GM21390 (cell line): ENCODE measurements around the gene THOP1.

Experiments
- ATAC-seq: cut with Tn5 transposase; IDR thresholded peaks from one replicate; pipeline ENCODE4 v1.9.1; 2021; ENCODE audit not compliant: unreplicated experiment

The THOP1 gene

DNA sequence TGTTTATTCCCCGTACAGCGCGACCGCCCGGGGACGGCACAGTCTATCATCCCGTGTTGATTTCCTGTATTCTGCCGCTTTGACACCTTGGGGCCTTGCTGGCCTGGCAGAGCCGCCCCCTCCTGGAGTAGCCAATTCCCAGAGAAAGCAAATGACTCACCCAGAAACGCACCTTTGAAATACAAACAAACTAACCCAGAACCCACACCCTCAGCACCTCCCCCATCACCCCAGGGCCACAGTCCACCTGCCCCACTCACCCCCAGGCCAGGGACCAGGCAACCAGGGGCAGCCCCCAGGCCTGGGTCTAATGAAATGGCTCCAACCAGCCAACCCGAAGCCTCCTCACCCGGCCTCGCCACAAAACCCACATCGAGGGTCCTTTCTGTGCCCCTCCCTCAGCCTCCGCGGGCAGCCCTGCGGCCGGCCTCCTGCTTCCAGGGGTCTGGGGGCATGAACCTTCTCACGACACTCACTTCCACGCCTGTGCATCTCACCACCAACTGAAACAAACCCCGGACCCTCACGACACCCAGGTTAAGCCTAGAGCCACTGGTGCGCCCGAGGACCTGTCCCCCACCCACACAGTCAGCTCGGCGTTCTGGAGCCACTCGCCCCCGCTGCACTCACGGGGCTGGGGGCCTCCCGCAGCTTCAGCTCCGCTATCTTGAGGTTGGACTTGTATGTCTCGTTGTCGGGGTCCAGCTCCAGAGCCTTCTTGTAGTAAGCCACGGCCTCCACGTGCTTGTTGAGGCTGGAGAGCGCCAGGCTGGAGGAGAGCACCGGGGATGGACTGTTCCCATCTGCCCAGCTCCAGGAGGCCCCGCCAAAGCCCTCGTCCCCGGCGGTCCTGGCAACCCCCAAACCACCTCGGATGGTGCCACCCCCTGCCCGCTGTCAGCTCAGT is 23.2 kb upstream of the THOP1 start:
- no peak for ATAC-seq

DNA sequence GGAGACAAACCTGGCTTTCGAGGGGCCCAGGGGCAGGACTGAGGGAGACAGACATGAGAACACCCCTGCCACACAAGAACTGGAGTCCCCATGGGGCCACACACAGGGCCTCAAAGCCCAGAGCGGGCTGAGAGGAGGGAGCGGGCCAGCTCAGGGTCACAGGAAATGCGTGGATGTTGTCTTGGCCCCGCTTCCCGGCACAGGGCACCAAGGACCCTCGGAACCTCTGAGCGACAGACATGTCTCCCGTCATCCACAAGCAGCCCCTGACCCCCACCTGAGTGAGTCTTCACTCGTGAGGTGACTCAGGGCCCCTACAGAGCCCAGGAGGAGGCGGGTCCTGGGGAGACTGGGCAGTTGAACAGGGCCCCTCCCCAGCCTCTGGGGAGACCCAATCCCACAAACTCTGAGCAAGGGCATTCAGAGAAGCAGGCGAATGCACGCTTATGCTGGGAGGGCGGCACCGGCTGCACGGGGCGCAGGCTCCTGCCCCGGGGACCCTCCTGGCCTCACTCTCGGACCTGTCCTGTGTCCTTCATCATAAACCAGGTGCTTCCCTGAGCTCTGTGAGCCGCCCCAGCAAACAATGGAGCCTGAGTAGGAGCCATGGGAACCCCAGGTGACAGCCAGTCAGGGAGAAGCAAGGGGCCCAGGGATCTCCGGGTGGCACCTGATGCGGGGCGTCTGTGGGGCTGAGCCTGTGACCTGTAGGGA is 22.4 kb upstream of the THOP1 start:
- no peak for ATAC-seq

DNA sequence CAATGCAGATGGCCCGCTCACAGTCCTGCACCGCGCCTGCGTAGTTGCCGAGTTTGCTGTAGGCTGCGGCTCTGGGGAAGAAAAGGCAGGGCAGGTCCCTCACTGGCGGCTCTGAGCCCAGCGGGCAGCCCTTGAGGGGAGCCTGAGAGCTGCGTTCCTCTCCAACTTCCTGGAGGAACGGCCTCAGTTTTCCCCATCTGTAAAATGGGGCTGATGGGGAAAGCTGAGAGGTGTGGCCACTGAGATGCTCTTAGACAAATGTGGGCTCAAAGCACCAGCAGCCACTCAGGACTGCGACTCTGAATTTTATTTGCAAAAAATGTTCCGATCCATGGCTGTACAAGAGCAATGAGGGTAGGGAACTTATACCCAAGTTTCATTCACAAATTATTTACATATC is 21.6 kb upstream of the THOP1 start:
- ATAC-seq: no peak

DNA sequence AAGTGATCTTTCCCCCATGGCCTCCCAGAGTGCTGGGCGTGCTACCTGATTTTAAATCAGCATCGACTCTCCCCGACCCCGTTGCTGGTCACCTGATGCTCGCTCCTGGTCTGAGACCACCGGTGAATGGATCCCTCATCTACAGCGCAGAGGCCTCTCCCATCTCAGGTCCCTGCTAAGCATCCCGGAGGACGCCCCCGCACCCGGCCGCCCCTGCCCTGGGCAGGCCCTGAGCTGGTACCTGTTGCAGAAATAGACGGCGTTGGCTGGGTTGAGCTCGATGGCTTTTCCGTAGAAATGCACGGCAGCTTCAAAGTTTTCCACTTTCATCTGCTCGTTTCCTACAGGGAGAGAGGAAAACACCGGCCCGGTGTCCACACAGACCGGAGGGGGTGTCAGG is 20.4 kb upstream of the THOP1 start:
- ATAC-seq: no peak

DNA sequence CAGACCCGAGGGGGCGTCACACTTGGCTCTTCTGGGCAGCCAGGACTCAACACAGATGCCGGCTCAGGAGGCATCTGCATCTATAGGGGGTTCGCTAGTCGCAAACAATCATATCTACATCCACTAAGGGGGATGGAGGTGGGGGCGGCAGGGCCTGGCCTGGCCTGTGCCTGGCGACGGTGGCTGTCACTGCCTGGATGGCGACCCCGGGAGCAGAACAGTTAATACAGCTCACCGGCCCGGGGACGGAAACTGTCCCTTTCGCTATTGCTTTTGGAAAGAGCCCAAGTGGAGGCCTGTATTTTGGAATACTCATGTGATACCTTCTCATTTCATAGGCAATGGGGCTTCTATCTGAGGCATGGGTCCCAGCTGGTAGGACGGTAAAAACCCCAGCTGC is 19.9 kb upstream of the THOP1 start:
- ATAC-seq: no peak

DNA sequence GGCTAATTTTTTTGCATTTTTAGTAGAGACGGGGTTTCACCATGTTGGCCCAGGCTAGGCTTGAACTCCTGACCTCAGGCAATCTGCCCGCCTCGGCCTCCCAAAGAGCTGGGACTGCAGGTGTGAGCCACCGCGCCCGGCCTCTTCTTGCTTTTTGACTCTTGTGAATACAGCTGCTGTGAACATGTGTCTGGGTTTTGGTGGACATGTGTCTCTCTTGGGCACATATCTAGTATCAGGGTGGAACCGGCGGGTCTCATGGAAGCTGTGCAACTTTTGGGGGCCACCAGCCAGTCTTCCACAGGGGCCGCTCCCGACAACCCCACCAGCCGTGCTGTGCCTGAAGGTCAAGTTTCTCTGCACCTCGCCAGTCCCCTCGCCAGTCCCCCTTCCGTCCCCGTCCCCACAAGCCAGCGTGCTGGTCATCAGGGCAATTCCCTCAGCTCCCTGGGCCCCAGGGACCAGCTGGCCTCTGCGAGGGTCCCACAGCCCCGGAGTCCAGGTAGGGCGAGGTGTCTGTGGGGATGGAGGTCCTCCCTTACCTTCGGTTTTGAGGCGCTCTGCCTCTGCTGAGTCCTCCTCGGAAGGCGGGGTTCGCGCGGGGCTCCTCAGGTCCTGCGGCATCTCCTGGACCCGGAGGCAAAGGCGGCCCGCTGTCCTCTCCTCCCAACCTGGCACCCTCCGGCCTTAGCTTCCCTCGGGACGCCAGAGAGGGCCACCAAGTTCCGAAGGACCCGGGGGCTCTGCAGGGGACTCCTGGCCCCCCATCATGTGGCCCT is 18.5 kb upstream of the THOP1 start:
- no peak for ATAC-seq

DNA sequence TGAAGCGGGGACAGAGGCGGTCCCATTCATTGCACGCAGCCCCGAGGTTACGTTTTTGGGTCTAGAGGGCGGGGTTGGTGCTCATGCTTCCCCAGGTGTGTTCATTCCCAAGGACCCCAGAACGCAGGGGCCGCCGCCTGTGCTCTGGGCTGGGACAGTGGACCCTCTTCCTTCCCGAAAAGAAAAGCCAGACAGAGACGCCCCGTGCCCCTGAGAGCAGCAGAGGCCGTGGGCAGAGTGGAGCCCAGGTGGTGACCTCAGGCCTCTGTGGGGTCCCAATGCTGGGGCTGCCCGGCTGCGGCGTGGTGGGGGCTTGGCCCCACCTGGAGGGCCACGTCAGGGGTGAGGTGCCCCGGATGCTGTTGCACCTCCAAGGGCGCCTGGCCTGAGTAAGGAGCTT is 17.6 kb upstream of the THOP1 start:
- ATAC-seq: no peak

DNA sequence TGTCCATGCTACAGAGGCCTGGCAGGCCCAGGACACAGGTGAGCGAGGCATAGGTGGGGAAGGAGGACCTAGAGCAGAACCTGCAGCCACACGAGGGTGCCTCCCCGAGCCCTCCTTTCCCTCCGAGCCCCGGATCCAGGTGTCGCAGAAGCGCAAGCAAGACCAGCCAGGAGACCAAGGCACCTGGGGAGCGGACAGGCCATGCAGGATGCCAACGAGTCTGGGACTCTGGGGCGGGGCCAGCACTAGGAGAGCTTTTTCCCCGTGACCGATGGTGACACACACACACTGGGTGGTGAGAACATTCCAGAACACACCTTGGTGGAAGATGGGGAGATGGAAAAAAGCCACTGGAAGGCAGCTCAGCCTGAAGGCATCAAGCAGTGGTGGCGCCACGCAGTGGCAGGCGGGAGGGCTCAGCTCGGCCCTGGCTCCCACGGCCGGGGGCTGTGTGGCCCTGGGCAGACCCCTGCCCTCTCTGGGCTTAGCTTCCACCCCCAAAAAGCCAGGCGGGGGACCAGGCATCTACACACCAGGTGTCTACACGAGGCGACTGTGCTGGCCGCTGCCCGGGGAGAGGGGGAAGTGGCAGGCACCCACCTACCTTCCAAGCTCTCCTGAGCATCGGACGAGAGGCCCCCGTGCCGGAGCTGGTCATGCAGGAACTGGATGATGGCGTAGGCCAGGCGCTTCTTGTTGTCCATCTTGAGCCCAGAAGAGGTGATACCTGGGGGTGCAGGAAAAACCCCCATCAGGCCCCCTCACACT is 16.8 kb upstream of the THOP1 start:
- ATAC-seq: no peak

DNA sequence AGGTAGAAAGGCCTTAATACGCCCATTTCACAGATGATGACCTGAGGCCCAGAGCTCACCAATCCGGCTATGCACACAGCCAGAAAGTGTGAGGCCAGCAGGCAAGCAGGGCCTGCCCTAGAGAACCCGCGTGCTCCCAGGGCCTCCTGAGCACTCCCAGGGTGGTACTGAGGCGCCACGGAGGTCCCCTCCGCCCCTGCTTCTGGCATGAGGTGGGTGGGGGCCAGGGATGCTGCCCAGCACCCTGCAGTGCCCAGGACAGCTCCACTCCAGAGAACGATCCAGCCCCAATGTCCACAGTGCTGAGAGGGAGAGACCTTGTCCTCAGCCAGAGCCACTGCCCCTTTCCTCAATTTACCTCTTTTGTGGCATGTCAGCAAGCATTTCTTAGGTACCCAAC is 16.1 kb upstream of the THOP1 start:
- no peak for ATAC-seq

DNA sequence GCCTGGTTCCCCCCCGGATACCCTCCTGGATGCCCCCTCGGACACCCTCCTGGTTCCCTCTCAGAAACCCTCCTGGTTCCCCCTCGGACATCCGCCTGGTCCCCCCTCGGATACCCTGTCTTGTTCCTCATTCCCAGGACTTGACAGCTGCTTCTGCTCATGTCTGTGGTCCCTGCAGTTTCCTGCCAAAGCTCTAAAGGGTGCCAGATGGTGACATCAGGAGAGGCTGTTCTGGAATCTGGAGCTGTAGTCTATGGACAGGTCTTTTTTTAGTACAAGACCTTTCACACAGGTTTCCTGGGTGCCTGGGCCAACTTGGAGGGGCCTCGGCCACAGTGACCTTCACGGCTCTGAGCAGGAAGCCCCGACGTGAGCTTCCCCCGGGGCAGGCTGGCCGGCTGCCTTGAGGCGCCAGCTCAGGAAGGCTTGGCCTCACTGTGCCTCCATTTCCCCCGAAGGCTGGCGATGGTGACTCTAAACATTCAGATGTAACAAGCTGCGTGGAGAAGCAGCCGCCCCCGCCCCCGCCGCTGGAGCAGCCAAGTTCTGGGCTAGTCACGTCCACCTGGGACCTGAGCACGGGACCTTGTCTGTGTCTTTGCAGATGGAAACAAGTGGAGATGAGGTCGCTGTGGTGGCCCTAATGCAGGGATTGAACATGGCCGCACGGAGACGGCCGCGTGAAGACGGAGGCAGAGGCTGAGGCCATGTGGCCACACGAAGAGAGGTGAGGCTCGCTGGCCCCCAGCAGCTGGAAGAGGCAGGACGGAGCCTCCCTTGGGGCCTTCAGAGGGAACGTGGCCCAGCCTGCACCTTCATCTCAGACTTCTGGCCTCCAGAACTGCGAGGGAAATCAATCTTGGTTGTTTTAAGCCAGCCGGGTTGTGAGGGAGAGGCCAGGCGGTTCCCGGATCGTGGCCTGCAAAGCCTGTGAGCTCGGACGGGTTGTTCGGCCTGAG is 15.0 kb upstream of the THOP1 start:
- ATAC-seq: no peak

DNA sequence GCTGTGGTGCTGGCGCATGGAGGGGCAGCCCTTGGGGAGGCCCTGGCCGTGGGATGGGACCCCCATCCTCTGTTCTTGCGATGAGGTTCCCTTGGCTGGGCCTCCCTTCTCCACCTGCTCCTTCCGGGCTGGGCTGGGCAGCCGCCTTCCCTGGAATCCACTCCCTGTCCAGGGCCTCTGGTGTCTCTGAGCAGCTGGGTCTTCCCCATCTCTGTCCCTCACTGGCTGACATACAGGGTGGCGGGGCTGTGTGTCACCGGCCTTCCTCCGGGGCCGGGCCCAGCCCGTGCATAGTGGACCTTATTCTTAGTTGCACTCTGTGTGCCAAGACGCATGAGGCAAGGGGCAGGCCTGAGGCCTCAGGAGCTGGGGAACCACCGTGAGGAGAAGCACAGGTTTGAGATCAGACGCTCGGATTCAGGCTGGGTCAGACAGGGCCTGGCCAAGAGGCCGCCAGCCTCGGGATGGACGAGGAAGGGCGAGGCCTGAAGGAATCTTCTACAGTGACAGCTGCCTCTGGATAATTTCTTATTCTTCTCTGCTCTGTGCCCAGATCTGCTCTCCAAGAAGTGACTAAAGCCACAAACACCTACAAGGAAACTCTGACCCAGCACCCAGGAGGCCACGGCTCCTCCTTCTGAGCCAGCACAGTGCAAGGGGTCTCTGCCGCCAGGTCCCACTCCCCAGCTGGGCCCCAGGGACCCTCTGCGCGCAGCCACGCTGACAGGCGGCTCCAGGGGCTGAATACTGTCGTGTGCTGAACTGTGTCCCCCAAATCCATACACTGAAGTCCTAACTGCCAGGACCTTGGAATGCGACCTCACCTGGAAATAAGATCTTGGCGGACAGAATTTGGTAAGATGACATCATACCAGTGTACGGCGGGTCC is 13.3 kb upstream of the THOP1 start:
- no peak for ATAC-seq

DNA sequence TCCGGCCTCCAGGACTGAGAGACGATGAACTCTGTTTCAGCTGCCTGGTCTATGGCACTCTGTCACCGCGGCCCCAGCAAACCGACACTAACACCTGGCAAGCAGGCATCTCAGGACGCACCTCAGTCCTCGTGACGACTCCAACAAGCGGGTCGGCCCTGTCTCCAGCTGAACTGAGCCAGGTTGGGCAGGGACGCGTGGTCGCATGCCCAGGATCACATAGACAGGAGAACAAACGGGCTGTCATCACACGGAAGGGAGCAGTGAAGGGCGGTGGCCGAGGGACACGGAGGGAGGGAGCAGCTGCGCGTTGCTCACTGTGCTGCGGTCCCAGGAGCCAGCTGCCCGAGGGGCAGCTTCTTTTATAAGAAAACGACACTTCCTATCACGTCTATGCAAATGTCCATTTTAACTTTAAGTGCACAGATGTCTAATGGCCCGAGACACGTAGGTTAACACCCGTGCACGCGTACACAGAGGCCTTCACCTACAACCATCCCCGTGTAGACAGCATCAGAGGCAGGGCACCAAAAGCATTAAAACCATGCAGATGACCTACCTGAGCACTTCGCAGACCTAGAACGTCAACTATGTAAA is 11.1 kb upstream of the THOP1 start:
- ATAC-seq: no peak

DNA sequence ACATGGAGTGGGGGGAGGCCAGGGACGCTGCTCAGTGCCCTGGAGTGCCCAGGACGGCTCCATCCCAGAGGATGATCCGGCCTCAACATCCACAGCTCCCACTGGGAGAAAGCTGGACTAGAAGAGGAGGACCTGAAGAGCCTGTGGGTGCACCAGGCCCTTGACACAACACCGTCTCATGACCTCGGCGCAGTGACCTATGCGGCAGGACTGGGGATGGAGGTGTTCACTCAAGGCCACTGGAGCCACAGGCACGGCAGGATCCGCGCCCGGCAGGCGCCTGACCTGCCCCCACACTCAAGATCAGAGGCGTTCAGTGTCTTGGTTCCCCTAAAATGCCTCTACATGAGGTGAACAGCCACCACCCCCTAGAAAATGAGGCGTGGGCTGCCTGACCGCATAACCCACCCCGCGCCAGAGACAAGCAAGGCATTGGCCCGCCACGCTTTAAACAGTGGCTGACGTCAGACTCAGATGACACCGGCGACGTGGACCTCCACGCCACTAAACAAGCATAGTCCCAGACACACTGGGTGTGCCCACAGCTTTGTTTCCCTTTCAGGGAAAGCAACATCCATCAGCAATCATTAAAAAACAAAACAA is 10.2 kb upstream of the THOP1 start:
- no peak for ATAC-seq

DNA sequence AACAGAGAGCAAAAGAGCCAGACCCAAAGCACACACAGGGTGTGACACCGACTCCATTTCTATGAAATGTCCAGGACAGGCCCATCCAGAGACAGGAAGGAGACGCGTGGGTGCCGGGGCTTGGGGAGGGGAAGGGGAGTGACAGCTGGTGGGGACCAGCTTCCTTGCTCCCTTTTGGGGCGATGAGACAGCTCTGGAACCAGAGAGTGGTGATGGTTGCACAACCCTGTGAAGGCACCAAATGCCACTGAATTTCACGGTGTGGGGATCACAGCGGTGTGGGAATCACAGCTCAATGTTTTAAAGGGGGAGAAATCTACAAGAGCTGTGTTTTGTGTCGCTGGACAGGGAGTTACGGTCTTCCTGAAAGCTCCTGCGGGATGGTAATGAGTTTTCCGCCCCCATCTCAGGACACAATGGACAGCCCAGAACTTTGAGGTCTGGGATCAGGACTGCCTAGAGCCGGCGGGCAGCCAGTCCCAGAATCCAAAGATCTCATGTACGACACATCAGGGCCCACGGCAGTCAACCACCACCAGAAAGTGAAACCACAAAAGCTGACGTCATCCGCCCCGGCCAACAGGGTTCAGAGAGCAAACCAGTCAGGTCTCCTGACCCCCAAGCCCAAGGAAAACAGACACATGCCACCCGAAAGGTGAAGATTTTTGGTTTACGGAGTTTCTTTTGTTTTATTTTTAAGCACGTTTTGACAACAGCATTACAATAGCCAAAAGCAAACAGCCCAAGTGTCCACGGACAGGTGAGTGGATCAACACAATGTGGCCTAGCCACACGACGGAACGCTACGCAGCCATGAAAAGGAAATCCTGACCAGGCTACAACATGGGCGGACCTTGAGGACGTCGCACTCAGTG is 9.5 kb upstream of the THOP1 start:
- ATAC-seq: no peak

DNA sequence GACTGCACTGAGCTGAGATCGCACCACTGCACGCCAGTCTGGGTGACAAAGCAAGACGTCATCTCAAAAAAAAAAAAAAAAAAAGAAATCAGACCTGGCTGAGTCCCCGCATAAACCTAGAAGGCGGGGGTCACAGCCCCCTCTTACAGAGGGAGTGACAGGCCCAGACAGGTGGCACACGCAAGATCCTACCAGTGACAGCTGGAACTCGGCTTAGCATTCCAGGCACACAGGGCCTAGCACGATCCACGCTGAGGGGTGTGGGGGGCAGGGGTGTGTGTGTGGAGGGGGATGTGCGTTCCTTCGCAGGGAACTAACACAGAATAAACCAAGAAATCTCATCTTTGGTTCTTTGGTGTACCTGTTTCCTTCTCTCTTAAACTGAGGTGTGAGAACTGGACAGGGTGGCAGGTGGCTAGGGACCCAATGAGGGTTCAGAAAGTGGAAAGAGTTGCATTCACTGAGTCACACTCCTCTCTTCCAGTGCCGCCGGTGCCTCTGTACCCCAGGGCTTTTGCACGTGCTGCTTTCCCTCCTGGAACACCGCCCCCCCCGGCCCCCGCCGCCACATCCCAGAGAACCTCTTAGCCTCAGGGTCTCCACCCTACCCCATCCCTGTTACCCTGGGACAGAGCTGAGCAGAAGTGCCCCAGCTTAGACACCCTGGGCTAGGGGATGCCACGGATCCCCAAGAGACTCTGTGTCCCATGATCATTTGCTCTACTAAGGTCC is 7.2 kb upstream of the THOP1 start:
- ATAC-seq: no peak

DNA sequence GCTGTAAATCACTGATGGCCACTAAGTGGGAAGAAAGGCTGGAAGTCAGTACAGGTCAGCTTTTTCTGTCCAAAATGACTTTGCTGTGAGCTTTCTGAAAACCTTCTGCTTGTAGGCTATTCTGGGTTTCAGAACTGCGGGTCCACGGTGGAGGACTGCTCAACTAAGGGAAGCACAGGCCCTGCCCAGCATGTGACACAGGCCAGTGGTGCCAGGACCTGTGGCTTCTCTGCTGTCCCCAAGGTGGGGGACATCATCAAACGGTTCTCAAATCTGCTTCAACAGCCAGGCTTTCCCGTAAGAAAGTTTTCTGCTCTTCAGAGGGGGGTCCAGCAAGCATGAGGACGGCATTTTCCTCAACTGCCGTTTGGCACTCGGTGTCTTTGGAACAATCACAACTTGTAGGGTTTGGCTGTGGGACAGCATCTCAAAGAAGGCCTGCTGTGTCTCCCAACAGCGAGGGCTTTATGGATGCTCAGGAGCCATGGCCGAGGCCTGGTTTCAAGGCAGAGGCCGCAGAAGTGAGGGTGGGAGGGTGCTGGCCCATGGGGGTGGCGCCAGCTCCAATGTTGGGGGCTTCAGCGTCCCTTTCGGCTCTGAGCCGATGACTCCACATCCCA is 6.1 kb upstream of the THOP1 start:
- ATAC-seq: no peak
